T-cell (primary cell): Measurements from ENCODE around the gene NDUFS7. TPM values are rescaled to one million over a fixed set of nuclear protein-coding genes. Genes with fewer than 3 reads are reported as not detected.

Source experiments
- ATAC-seq, 4 experiments: fragments of 200-7000 bp in 3 of 4; fragments of 150-1000 bp in 1 of 4; cut with Tn5 transposase; replicated peaks in 1 of 4; 1 replicate in 3 of 4; 2 replicates in 1 of 4; pipeline ENCODE4 v1.10.0; 2021; ENCODE audit warnings: moderate library complexity in 3 of 4, mild to moderate bottlenecking in 2 of 4, moderate number of reproducible peaks in 1 of 4
- CTCF ChIA-PET, 2 donors: fragments of 300-600 bp; sonication (Branson Sonifier 250); formaldehyde crosslinking; loops; one replicate each; lab custom pipeline; 2022; ENCODE audit warnings: antibody characterized with exemption in 2 of 2; lab: Charles Lee
- POLR2A ChIA-PET, 2 donors: fragments of 300-600 bp; sonication (Branson Sonifier 250); formaldehyde crosslinking; loops; one replicate each; lab custom pipeline; 2022; ENCODE audit warnings: antibody characterized with exemption in 2 of 2; lab: Charles Lee
- DNase-seq, 35 experiments: peaks; one replicate each; pipeline versions ENCODE4 v3.0.0 to v3.0.0-alpha.2; 2013 to 2023
- H3K27ac ChIP-seq: one replicate; pipeline ENCODE4 v1.5.1; 2013; ENCODE audit warnings: low read length
- H3K27me3 ChIP-seq, 2 experiments: replicated peaks in 1 of 2; 1 replicate in 1 of 2; 2 replicates in 1 of 2; pipeline versions ENCODE4 v1.6.1 to v1.7.0; 2013; ENCODE audit warnings: low read length in 1 of 2, mixed read lengths in 1 of 2; ENCODE audit not compliant: control insufficient read depth in 2 of 2, insufficient read depth in 2 of 2; ENCODE audit errors: extremely low read depth in 1 of 2
- H3K36me3 ChIP-seq, 2 donors: 1 replicate in 1 of 2; 2 replicates in 1 of 2; pipeline versions ENCODE4 v1.6.1 to v1.7.0; 2013; ENCODE audit warnings: low read length in 1 of 2; ENCODE audit not compliant: control insufficient read depth in 2 of 2, insufficient read depth in 1 of 2; ENCODE audit errors: extremely low read depth in 1 of 2
- H3K4me1 ChIP-seq, 2 experiments: 1 replicate in 1 of 2; 2 replicates in 1 of 2; pipeline versions ENCODE4 v1.6.1 to v1.7.0; 2013; ENCODE audit warnings: low read length in 2 of 2, mixed read lengths in 1 of 2; ENCODE audit not compliant: insufficient read depth in 2 of 2, control insufficient read depth in 1 of 2; ENCODE audit errors: extremely low read depth in 1 of 2
- H3K4me3 ChIP-seq, 2 donors: 1 replicate in 1 of 2; 2 replicates in 1 of 2; pipeline versions ENCODE4 v1.5.1 to v1.7.0; 2013; ENCODE audit warnings: mild to moderate bottlenecking in 2 of 2, low read length in 1 of 2, moderate library complexity in 1 of 2; ENCODE audit not compliant: control insufficient read depth in 1 of 2; ENCODE audit errors: extremely low read depth in 1 of 2
- H3K9me3 ChIP-seq: 2 replicates; pipeline ENCODE4 v1.7.0; 2013
- H3K27ac Mint-ChIP-seq, 2 donors: one replicate each; pipeline ENCODE4 v1.8.0; 2020 to 2021; ENCODE audit warnings: mild to moderate bottlenecking in 2 of 2, mixed read lengths in 2 of 2
- H3K27me3 Mint-ChIP-seq, 2 donors: one replicate each; pipeline ENCODE4 v1.8.0; 2021 to 2022; ENCODE audit warnings: mixed read lengths in 2 of 2
- H3K36me3 Mint-ChIP-seq: one replicate; pipeline ENCODE4 v1.8.0; 2021; ENCODE audit warnings: mixed read lengths
- H3K4me1 Mint-ChIP-seq, 3 donors: one replicate each; pipeline ENCODE4 v1.8.0; 2020 to 2022; ENCODE audit warnings: mixed read lengths in 3 of 3, mild to moderate bottlenecking in 1 of 3
- H3K4me3 Mint-ChIP-seq, 3 donors: one replicate each; pipeline ENCODE4 v1.8.0; 2020 to 2022; ENCODE audit warnings: mild to moderate bottlenecking in 3 of 3, mixed read lengths in 3 of 3, moderate library complexity in 3 of 3
- H3K9me3 Mint-ChIP-seq, 3 donors: one replicate each; pipeline ENCODE4 v1.8.0; 2020 to 2022; ENCODE audit warnings: mixed read lengths in 3 of 3
- whole genome bisulfite sequencing: methylation state at CpG from one replicate; pipeline ENCODE4 v1.1.5; 2013; ENCODE audit warnings: missing lambda C conversion rate; ENCODE audit not compliant: insufficient coverage; 5-methylcytosine and 5-hydroxymethylcytosine counted together
- total RNA-seq, 35 experiments: library from RNA in 6 of 35; stranded (reverse) in 6 of 35; fragments of 120-200 nt in 1 of 35; gene quantifications; one replicate each; pipeline versions ENCODE4 v1.2.1 to v1.2.4 and lab custom pipeline; 2013 to 2026

The NDUFS7 gene
- total RNA-seq, 5 donors from 2014 or later (not counting 1 experiment from before 2014, with no cell fraction given): 50.3 to 85.5 (median 79.6) TPM

- H3K27me3 ChIP-seq: peaks cover 0 to 5% of the 10 kb centered on the region in 2 experiments
- Mint-ChIP-seq H3K4me1 (peaks cover 11 to 13% (median 11%) of the 10 kb centered on the region in 3 donors), H3K36me3 (no peaks in the 10 kb centered on the region), H3K4me3 (no peak overlapping the region), H3K27ac (no peak overlapping the region), H3K9me3 (no peaks in the 10 kb centered on the region), H3K27me3 (peaks cover 1 to 4% of the 10 kb centered on the region in 2 donors)
- CTCF ChIA-PET: no interaction called here
- H3K4me1 ChIP-seq: peaks cover 0 to 20% of the 10 kb centered on the region in 2 experiments
- 91% methylated on average over 16 of the region's 21 CpGs for WGBS
- H3K4me3 ChIP-seq: no peak overlapping the region
- no peaks in the 10 kb centered on the region for H3K9me3 ChIP-seq
- ATAC-seq: no peak
- no peaks in the 10 kb centered on the region for H3K36me3 ChIP-seq
- DNase-seq: no peak
- POLR2A ChIA-PET: no interaction called here
- no peak overlapping the region for H3K27ac ChIP-seq
Measured at GRCh38 chr19:1351381-1351851, 32.3 kb upstream of the NDUFS7 start.

GRCh38 chr19:1353144-1353543, 30.6 kb upstream of the NDUFS7 start:
- peak overlapping the region; percentile 24 to 94 (median 29) for H3K4me3 Mint-ChIP-seq
- ChIA-PET CTCF (no interaction called here), POLR2A (no interaction called here)
- peaks cover 11% of the 10 kb centered on the region for H3K36me3 Mint-ChIP-seq
- 87% methylated on average over 5 of the region's 9 CpGs for WGBS
- no peak overlapping the region for H3K27ac Mint-ChIP-seq
- Histone ChIP-seq H3K4me1 (peaks cover 0 to 20% of the 10 kb centered on the region in 2 experiments), H3K36me3 (peaks cover 0 to 7% of the 10 kb centered on the region in 2 donors), H3K9me3 (no peaks in the 10 kb centered on the region), H3K27me3 (peaks cover 0 to 5% of the 10 kb centered on the region in 2 experiments), H3K4me3 (no peak overlapping the region), H3K27ac (no peak overlapping the region)
- H3K9me3 Mint-ChIP-seq: no peaks in the 10 kb centered on the region
- DNase-seq (no peak), ATAC-seq (no peak)
- peaks cover 11 to 16% (median 14%) of the 10 kb centered on the region in 3 donors for H3K4me1 Mint-ChIP-seq
- peaks cover 1 to 4% of the 10 kb centered on the region in 2 donors for H3K27me3 Mint-ChIP-seq

- H3K9me3 Mint-ChIP-seq: no peaks in the 10 kb centered on the region
- CTCF ChIA-PET: interaction anchor here in 1 of 2 donors (0.5 kb wide), 1 partner anchor 65 kb away, joined by 3 read pairs; no protein-coding TSS in a partner anchor
Measured at GRCh38 chr19:1354970-1355567, 28.6 kb upstream of the NDUFS7 start.

GRCh38 chr19:1355568-1356507, 27.9 kb upstream of the NDUFS7 start:
- POLR2A ChIA-PET: interaction anchor here in 1 of 2 donors (0.6 kb wide), 1 partner anchor 27 kb away, joined by 6 read pairs; no protein-coding TSS in a partner anchor
- CTCF ChIA-PET: interaction anchor here (0.5 to 0.7 kb wide), 4 partner anchors 16 to 1833 kb away, joined by 3 to 8 read pairs (median 4); no protein-coding TSS in a partner anchor
- WGBS: 54% methylated on average over 30 of the region's 32 CpGs
- H3K4me3 ChIP-seq: peak overlapping the region; percentile 66
- Mint-ChIP-seq H3K27ac (peak overlapping the region; percentile 12 to 42), H3K4me1 (peaks cover 11 to 16% (median 14%) of the 10 kb centered on the region in 3 donors), H3K4me3 (peak overlapping the region; percentile 80 to 94 (median 84)), H3K9me3 (no peaks in the 10 kb centered on the region), H3K36me3 (peaks cover 27% of the 10 kb centered on the region), H3K27me3 (no peaks in the 10 kb centered on the region)
- H3K9me3 ChIP-seq: no peaks in the 10 kb centered on the region
- no peak overlapping the region for H3K27ac ChIP-seq
- peaks cover 0 to 20% of the 10 kb centered on the region in 2 experiments for H3K4me1 ChIP-seq
- peak in 2 of 35 experiments; percentile 11 to 24 for DNase-seq
- ATAC-seq: no peak
- H3K36me3 ChIP-seq: peaks cover 2 to 23% of the 10 kb centered on the region in 2 donors
- no peaks in the 10 kb centered on the region for H3K27me3 ChIP-seq

More at GRCh38 chr19:1354970-1355567, 28.6 kb upstream of the NDUFS7 start:
- peak; percentile 54 to 67 (median 64) for ATAC-seq
- Mint-ChIP-seq H3K27ac (no peak overlapping the region), H3K4me1 (peaks cover 11 to 16% (median 14%) of the 10 kb centered on the region in 3 donors), H3K36me3 (peaks cover 23% of the 10 kb centered on the region), H3K4me3 (peak overlapping the region; percentile 80 to 94 (median 84)), H3K27me3 (no peaks in the 10 kb centered on the region)
- Histone ChIP-seq H3K4me3 (peak overlapping the region; percentile 66), H3K4me1 (peaks cover 0 to 20% of the 10 kb centered on the region in 2 experiments), H3K36me3 (peaks cover 0 to 18% of the 10 kb centered on the region in 2 donors), H3K27me3 (no peaks in the 10 kb centered on the region), H3K9me3 (no peaks in the 10 kb centered on the region), H3K27ac (no peak overlapping the region)
- peak in 2 of 35 experiments; percentile 7 to 8 for DNase-seq
- POLR2A ChIA-PET: no interaction called here
- WGBS: under 1% methylated on average over 54 of the region's 61 CpGs

GRCh38 chr19:1356508-1356865, 27.2 kb upstream of the NDUFS7 start:
- H3K36me3 ChIP-seq: peaks cover 6 to 23% of the 10 kb centered on the region in 2 donors
- Mint-ChIP-seq H3K27ac (peak overlapping the region in 1 of 2 donors; percentile 42), H3K36me3 (peaks cover 29% of the 10 kb centered on the region), H3K4me1 (peaks cover 11 to 16% (median 14%) of the 10 kb centered on the region in 3 donors), H3K9me3 (no peaks in the 10 kb centered on the region), H3K4me3 (peak overlapping the region; percentile 80 to 94 (median 84)), H3K27me3 (no peaks in the 10 kb centered on the region)
- no peak for ATAC-seq
- ChIA-PET POLR2A (no interaction called here), CTCF (interaction anchor here in 1 of 2 donors (0.6 to 0.7 kb wide), 3 partner anchors 43 to 1832 kb away, joined by 3 to 4 read pairs (median 3); no protein-coding TSS in a partner anchor)
- H3K4me3 ChIP-seq: no peak overlapping the region
- no peak overlapping the region for H3K27ac ChIP-seq
- peaks cover 0 to 20% of the 10 kb centered on the region in 2 experiments for H3K4me1 ChIP-seq
- WGBS: 100% methylated on average over 1 of the region's 3 CpGs
- no peaks in the 10 kb centered on the region for H3K9me3 ChIP-seq
- no peaks in the 10 kb centered on the region for H3K27me3 ChIP-seq
- DNase-seq: no peak
